PFSK-1 (cell line): ENCODE data around the gene SCYGR3.

Experiments used
- FOXP2 ChIP-seq: optimal IDR thresholded peaks from 2 replicates; pipeline ENCODE3; 2011; ENCODE audit warnings: borderline replicate concordance, control low read depth, inconsistent platforms; ENCODE audit not compliant: insufficient read depth; ENCODE audit errors: extremely low read length, extremely low read depth
- POLR2AphosphoS5 ChIP-seq: IDR thresholded peaks from 2 replicates; pipeline ENCODE4 v1.6.1; 2012; ENCODE audit warnings: low read depth, mild to moderate bottlenecking, control low read depth, low read length, moderate library complexity
- SIN3A ChIP-seq: IDR thresholded peaks from 2 replicates; pipeline ENCODE4 v1.6.1; 2012; ENCODE audit warnings: mild to moderate bottlenecking, low read length, moderate library complexity, borderline replicate concordance; ENCODE audit not compliant: insufficient read depth
- TF ChIP-seq, protein P1 (sequence below), 2 experiments: IDR thresholded peaks; 2 replicates each; pipeline versions ENCODE4 v1.6.1 to v1.8.0; 2011 to 2012; ENCODE audit warnings: low read depth in 2 of 2, low read length in 2 of 2, control low read depth in 1 of 2, inconsistent platforms in 1 of 2, mild to moderate bottlenecking in 1 of 2, moderate library complexity in 1 of 2; ENCODE audit not compliant: insufficient read depth in 1 of 2

DNA sequence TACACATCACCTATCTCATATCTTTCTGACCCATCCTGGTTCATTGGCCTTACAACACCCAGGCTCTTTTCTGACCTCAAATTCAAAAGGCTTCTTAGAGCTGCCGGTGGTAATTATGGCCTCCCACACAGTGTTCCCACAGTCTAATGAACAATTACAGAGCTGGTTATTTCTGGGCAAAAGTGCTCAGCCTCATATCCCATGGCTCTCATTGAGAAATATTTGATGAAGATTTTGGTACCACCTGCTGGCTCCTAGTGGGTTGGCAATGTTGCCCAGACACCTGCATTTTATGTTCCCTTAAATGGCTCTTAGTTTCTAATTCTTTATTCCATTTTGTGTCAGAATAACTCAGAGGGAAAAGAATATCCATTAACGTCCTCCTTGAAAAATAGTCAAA is 36.0 kb downstream of the SCYGR3 start:
- TF ChIP-seq, protein P1, sequence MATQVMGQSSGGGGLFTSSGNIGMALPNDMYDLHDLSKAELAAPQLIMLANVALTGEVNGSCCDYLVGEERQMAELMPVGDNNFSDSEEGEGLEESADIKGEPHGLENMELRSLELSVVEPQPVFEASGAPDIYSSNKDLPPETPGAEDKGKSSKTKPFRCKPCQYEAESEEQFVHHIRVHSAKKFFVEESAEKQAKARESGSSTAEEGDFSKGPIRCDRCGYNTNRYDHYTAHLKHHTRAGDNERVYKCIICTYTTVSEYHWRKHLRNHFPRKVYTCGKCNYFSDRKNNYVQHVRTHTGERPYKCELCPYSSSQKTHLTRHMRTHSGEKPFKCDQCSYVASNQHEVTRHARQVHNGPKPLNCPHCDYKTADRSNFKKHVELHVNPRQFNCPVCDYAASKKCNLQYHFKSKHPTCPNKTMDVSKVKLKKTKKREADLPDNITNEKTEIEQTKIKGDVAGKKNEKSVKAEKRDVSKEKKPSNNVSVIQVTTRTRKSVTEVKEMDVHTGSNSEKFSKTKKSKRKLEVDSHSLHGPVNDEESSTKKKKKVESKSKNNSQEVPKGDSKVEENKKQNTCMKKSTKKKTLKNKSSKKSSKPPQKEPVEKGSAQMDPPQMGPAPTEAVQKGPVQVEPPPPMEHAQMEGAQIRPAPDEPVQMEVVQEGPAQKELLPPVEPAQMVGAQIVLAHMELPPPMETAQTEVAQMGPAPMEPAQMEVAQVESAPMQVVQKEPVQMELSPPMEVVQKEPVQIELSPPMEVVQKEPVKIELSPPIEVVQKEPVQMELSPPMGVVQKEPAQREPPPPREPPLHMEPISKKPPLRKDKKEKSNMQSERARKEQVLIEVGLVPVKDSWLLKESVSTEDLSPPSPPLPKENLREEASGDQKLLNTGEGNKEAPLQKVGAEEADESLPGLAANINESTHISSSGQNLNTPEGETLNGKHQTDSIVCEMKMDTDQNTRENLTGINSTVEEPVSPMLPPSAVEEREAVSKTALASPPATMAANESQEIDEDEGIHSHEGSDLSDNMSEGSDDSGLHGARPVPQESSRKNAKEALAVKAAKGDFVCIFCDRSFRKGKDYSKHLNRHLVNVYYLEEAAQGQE (IDR thresholded peaks at IDR 0.05; ENCODE audit: insufficient read depth in 1 of 2, low read depth in 2 of 2, low read length in 2 of 2) = no peak
- no peak for TF ChIP-seq POLR2AphosphoS5
- no peak for TF ChIP-seq SIN3A
- TF ChIP-seq FOXP2 = no peak
